Sigmoid colon (tissue), 4 donors: ENCODE data around the gene TMEM114.

Experiments used
- EP300 ChIP-seq, 4 donors: sonication (generic); formaldehyde crosslinking; IDR thresholded peaks; one replicate each; pipeline ENCODE4 v1.6.1; 2017; ENCODE audit warnings: antibody characterized with exemption in 4 of 4
- POLR2AphosphoS5 ChIP-seq, 4 donors: sonication (generic); formaldehyde crosslinking; IDR thresholded peaks; one replicate each; pipeline ENCODE4 v1.6.1; 2017; ENCODE audit warnings: antibody characterized with exemption in 4 of 4
- TF ChIP-seq, protein P1 (sequence below), 4 experiments: fragments of 450-650 bp in 3 of 4; fragments of 200-600 bp in 1 of 4; IDR thresholded peaks; one replicate each; pipeline ENCODE4 v1.5.1; 2016 to 2019; ENCODE audit warnings: antibody characterized with exemption in 4 of 4, mild to moderate bottlenecking in 3 of 4, moderate library complexity in 2 of 4

GRCh38 chr16:8548166-8548565 lies 42.1 kb downstream of the TMEM114 start:
- no peak for TF ChIP-seq EP300 (IDR thresholded peaks at IDR 0.05)
- no peak for TF ChIP-seq POLR2AphosphoS5 (IDR thresholded peaks at IDR 0.05)
- TF ChIP-seq, protein P1, sequence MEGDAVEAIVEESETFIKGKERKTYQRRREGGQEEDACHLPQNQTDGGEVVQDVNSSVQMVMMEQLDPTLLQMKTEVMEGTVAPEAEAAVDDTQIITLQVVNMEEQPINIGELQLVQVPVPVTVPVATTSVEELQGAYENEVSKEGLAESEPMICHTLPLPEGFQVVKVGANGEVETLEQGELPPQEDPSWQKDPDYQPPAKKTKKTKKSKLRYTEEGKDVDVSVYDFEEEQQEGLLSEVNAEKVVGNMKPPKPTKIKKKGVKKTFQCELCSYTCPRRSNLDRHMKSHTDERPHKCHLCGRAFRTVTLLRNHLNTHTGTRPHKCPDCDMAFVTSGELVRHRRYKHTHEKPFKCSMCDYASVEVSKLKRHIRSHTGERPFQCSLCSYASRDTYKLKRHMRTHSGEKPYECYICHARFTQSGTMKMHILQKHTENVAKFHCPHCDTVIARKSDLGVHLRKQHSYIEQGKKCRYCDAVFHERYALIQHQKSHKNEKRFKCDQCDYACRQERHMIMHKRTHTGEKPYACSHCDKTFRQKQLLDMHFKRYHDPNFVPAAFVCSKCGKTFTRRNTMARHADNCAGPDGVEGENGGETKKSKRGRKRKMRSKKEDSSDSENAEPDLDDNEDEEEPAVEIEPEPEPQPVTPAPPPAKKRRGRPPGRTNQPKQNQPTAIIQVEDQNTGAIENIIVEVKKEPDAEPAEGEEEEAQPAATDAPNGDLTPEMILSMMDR (IDR thresholded peaks at IDR 0.05): no peak
